ENCODE data around the gene GDF7.
A peak's percentile ranks its signal among the peaks of the same experiment; 100 is the strongest.

GDF7 gene

GRCh38 chr2:20633794-20634506 is 33.0 kb upstream of the GDF7 start:
- Mint-ChIP-seq H3K9me3 (no peaks in the 10 kb centered on the region), H3K4me1 (ENCODE audit: low read depth in 2 of 2) (peaks cover 6 to 8% of the 10 kb centered on the region in 2 donors), H3K4me3 (no peak overlapping the region), H3K27ac (peak overlapping the region in 1 of 2 donors; percentile 85), H3K27me3 (no peaks in the 10 kb centered on the region), H3K36me3 (ENCODE audit: insufficient read depth) (peaks cover 11% of the 10 kb centered on the region)
- DNase-seq (no peak), ATAC-seq (replicated peaks) (peak; percentile 12)

GRCh38 chr2:20634507-20635112 is 32.3 kb upstream of the GDF7 start:
- Mint-ChIP-seq H3K9me3 (no peaks in the 10 kb centered on the region), H3K4me1 (ENCODE audit: low read depth in 2 of 2) (peaks cover 8% of the 10 kb centered on the region in 2 donors), H3K36me3 (ENCODE audit: insufficient read depth) (peaks cover 13% of the 10 kb centered on the region), H3K4me3 (no peak overlapping the region), H3K27ac (peak overlapping the region in 1 of 2 donors; percentile 85), H3K27me3 (no peaks in the 10 kb centered on the region)
- no peak for ATAC-seq (replicated peaks)
- DNase-seq, result no peak

DNA sequence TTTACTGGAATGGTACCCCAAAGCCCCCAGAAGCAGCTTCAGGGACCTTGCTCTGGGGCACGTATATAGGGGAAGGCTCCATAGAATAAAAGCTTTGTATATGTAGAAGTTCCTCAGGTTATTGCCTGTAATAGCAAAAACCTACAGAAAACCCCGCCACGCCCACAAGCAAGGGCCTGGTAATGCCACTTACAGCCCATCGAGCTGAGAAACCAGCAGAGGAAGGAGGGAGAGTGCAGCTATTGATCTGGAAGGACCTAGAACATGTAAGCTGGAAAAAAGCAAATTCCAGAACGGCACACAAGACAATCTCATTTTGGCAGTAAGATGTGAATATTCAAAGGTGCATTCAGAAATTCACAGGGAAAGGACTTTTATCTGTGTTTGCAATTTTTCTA is 31.8 kb upstream of the GDF7 start:
- peaks cover 8% of the 10 kb centered on the region in 2 donors for H3K4me1 Mint-ChIP-seq (ENCODE audit: low read depth in 2 of 2)
- no peak overlapping the region for H3K4me3 Mint-ChIP-seq
- ATAC-seq (replicated peaks) (no peak), DNase-seq (no peak)
- H3K9me3 Mint-ChIP-seq, result no peaks in the 10 kb centered on the region
- peaks cover 13% of the 10 kb centered on the region for H3K36me3 Mint-ChIP-seq (ENCODE audit: insufficient read depth)
- H3K27me3 Mint-ChIP-seq, result no peaks in the 10 kb centered on the region
- no peak overlapping the region for H3K27ac Mint-ChIP-seq

DNA sequence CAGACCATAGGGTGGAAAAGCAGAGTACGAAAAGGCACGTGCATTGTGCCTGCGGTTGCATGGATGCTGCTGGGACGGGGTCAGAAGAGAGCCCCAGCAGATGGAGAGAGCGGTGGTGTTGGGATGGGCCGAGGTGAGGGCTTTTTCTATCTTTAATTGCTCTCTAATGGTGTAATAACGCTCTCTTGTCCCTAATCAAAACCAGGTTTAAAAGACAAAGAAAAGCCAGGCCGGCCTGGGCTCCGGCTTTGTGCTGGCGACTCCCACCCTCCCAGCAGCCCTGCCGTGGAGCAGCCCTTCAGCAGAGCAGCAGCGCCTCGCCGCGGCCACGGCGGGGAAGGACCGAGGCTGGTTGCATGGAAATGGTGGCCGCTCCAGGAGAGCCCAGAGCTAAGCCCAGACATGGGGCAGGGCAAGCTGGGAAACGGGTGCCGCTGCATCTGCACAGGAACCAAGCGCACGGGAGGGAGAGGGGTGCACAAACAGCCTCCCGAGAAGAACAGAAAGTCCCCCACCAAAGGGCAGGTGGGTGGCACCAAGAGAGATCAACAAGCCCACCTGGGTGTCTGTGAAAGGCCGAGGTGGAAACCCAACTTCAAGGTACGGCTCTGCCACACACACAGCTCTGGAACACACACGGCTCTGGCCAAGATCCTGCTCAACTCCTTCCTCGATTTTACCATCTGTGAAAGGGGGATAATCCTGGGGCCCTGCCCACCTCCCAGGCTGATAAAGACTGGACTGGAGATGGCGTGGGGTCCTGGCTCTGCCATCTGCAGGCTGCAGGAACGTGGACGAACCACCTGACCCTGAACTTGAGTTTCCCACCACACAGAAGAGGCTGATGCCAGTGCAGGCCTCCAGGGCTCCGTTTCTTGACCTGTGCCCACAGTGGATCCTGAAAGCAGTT is 31.0 kb upstream of the GDF7 start:
- no peaks in the 10 kb centered on the region for H3K27me3 Mint-ChIP-seq
- no peak overlapping the region for H3K27ac Mint-ChIP-seq
- peaks cover 13% of the 10 kb centered on the region for H3K36me3 Mint-ChIP-seq (ENCODE audit: insufficient read depth)
- no peak overlapping the region for H3K4me3 Mint-ChIP-seq
- peak; percentile 70 for ATAC-seq (replicated peaks)
- DNase-seq, result peak; percentile 16 to 35 (median 30)
- H3K4me1 Mint-ChIP-seq (ENCODE audit: low read depth in 2 of 2), result peaks cover 8% of the 10 kb centered on the region in 2 donors
- no peaks in the 10 kb centered on the region for H3K9me3 Mint-ChIP-seq

DNA sequence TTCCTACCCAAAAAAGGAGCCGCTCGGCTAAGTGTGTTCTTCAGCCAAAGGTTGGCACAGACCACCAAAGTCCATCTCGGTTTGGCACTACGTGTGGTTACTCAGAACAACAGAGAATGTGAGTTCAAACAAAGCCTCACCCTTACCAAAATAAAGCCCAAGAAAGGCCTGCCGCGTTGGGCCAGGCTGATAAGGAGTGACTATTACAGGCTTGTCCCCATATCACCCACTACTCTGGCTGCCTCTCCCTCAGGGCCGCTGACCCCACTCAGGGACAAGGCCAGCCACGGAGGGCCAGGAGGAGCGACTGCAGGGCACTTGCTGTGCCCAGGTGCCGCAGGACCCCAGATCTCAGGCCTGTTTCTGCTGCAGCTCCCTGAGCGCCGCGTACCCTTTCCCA is 29.8 kb upstream of the GDF7 start:
- no peak for ATAC-seq (replicated peaks)

GRCh38 chr2:20638014-20638413 is 28.9 kb upstream of the GDF7 start:
- H3K36me3 Mint-ChIP-seq (ENCODE audit: insufficient read depth), result peaks cover 19% of the 10 kb centered on the region
- H3K4me1 Mint-ChIP-seq (ENCODE audit: low read depth in 2 of 2), result peaks cover 11 to 13% of the 10 kb centered on the region in 2 donors
- no peaks in the 10 kb centered on the region for H3K27me3 Mint-ChIP-seq
- no peak overlapping the region for H3K27ac Mint-ChIP-seq
- no peak for DNase-seq
- H3K9me3 Mint-ChIP-seq, result no peaks in the 10 kb centered on the region
- no peak for ATAC-seq (replicated peaks)
- H3K4me3 Mint-ChIP-seq, result no peak overlapping the region

More for the DNA sequence above, 29.8 kb upstream of the GDF7 start:
- Mint-ChIP-seq H3K4me3 (no peak overlapping the region), H3K9me3 (no peaks in the 10 kb centered on the region), H3K27me3 (no peaks in the 10 kb centered on the region), H3K4me1 (ENCODE audit: low read depth in 2 of 2) (peaks cover 9% of the 10 kb centered on the region in 2 donors), H3K36me3 (ENCODE audit: insufficient read depth) (peaks cover 19% of the 10 kb centered on the region), H3K27ac (no peak overlapping the region)
- DNase-seq, result no peak

GRCh38 chr2:20638646-20639430 is 28.1 kb upstream of the GDF7 start:
- Mint-ChIP-seq H3K27ac (no peak overlapping the region), H3K36me3 (ENCODE audit: insufficient read depth) (peaks cover 19% of the 10 kb centered on the region), H3K4me1 (ENCODE audit: low read depth in 2 of 2) (peaks cover 13 to 15% of the 10 kb centered on the region in 2 donors), H3K4me3 (no peak overlapping the region), H3K27me3 (no peaks in the 10 kb centered on the region), H3K9me3 (no peaks in the 10 kb centered on the region)
- ATAC-seq (replicated peaks) (no peak), DNase-seq (no peak)

DNA sequence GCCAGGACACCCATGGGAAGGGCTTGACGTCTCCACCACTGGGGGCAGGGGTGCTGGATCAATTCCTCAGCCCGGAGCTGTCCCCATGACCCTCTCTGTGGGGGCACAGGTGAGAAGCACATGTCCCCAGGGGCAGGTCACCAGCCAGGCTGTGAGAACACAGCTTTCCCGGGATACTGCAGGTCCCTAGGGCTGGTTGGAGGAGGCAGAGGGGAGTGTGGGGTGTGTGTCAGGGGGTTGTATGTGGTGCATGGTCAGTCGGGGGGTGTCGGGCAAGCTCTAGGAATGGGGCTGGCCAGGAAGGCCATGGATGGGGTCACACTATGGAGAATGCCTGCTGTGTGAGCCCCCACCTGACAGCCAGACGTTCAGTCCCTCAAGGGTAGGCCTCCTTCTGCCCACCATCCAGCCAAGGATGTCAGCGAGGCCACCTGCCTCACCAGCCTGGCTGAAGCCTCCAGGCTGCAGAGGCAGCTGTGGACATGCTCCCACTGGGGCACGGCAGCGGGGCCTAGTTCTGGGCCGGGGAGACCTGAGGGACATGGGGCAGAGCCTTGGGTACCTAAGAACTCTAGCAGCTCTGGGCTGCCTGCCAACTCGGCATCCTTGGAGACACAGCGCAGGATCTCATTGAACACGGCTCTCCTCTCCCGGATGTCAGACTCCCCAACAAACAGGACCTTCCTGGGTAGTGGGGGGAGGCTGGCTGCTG is 26.4 kb upstream of the GDF7 start:
- no peaks in the 10 kb centered on the region for H3K27me3 Mint-ChIP-seq
- H3K4me1 Mint-ChIP-seq (ENCODE audit: low read depth in 2 of 2), result peaks cover 13 to 19% of the 10 kb centered on the region in 2 donors
- ATAC-seq (replicated peaks), result no peak
- DNase-seq, result no peak
- H3K9me3 Mint-ChIP-seq, result no peaks in the 10 kb centered on the region
- no peak overlapping the region for H3K27ac Mint-ChIP-seq
- peaks cover 16% of the 10 kb centered on the region for H3K36me3 Mint-ChIP-seq (ENCODE audit: insufficient read depth)
- no peak overlapping the region for H3K4me3 Mint-ChIP-seq

DNA sequence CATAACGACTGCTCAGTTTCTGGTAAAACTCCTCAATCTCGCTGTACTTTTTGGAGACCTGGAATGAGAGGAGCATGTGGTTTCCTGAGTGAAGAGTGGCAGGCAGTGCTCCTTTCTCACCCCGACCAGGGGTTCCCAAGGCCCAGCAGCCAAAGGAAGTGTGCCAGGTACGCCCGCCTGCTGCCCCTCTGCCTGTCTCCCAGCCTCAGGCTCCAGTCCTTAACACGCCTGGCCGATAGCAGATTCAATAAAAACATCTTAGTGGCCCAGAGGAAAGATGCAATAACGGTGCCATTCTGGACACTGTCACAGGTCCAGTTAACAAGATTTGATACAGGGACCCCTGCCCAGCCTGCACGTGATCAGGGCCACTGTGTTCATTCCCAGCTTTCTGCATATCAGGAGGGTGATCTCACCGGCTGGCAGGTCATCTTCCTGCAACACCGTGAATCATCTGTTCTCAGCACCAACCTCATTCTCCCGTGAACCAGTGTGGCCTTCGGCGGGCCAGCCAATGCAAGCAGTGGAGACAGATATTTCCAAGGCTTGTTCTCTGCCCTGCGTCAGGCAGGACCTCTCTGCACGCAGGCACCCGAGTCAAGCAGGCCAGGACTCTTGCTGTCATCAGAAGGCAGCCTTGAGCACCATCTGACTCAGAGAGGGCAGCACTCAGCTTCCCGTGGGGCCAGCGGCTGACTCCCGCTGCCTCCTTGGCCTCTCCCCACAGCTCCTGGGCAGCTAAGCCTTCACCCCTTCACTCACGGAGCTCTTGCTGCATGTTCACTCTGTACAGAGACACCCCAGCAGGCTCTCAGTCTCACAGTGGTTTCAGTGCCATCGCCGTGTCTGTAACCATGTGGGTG is 25.6 kb upstream of the GDF7 start:
- no peak for ATAC-seq (replicated peaks)
- no peaks in the 10 kb centered on the region for H3K9me3 Mint-ChIP-seq
- no peak for DNase-seq
- peaks cover 16% of the 10 kb centered on the region for H3K36me3 Mint-ChIP-seq (ENCODE audit: insufficient read depth)
- peak overlapping the region in 1 of 2 donors; percentile 49 for H3K27ac Mint-ChIP-seq
- peaks cover 11 to 19% of the 10 kb centered on the region in 2 donors for H3K4me1 Mint-ChIP-seq (ENCODE audit: low read depth in 2 of 2)
- no peaks in the 10 kb centered on the region for H3K27me3 Mint-ChIP-seq
- no peak overlapping the region for H3K4me3 Mint-ChIP-seq

GRCh38 chr2:20642055-20642971 is 24.6 kb upstream of the GDF7 start:
- Mint-ChIP-seq H3K27me3 (no peaks in the 10 kb centered on the region), H3K9me3 (no peaks in the 10 kb centered on the region), H3K36me3 (ENCODE audit: insufficient read depth) (peaks cover 16% of the 10 kb centered on the region), H3K4me3 (no peak overlapping the region), H3K27ac (peak overlapping the region; percentile 25 to 49), H3K4me1 (ENCODE audit: low read depth in 2 of 2) (peaks cover 14 to 19% of the 10 kb centered on the region in 2 donors)
- peak; percentile 69 to 75 (median 70) for DNase-seq
- ATAC-seq (replicated peaks), result peak; percentile 100

DNA sequence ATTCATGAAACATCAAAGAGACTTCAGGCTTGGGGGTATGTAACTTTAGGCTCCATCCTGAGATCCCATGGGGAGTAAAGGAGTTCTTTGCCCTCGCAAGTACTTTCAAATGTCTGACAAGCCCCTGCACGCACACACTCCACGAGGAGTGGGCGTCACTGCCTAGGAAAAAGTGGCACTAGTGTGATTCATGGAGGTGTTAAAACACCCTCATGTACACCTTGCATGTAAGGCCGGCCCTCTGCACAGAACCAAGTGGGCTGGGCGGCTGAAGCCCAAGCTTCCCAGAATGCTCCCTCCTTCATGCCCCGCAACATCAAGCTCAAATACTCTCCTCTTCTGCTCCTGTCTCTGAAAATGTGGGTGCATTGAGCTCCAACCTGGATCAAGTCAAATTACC is 23.9 kb upstream of the GDF7 start:
- no peaks in the 10 kb centered on the region for H3K27me3 Mint-ChIP-seq
- ATAC-seq (replicated peaks) (no peak), DNase-seq (no peak)
- peaks cover 16 to 21% of the 10 kb centered on the region in 2 donors for H3K4me1 Mint-ChIP-seq (ENCODE audit: low read depth in 2 of 2)
- H3K4me3 Mint-ChIP-seq, result no peak overlapping the region
- peak overlapping the region; percentile 15 to 25 for H3K27ac Mint-ChIP-seq
- H3K9me3 Mint-ChIP-seq, result no peaks in the 10 kb centered on the region
- H3K36me3 Mint-ChIP-seq (ENCODE audit: insufficient read depth), result peaks cover 16% of the 10 kb centered on the region
